ENCODE data around the gene NACA2. TPM values are rescaled to one million over a fixed set of nuclear protein-coding genes. Genes with fewer than 3 reads are reported as not detected.

The NACA2 gene
- total and polyA plus RNA-seq, 2 of the 4 experiments (the other 2 are of a cell fraction) = not detected

GRCh38 chr17:61540874-61541273 lies 50.1 kb downstream of the NACA2 start:
- Histone ChIP-seq H3K14ac (replicated peaks; ENCODE audit: low read depth, low read length) (no peak overlapping the region), H4K20me1 (ENCODE audit: insufficient read depth, low read length) (no peaks in the 10 kb centered on the region), H3K79me1 (ENCODE audit: low read depth in 1 of 2, low read length in 2 of 2) (no peaks in the 10 kb centered on the region), H3K56ac (ENCODE audit: extremely low read depth, insufficient read depth, low read length) (no peak overlapping the region), H3K4me3 (ENCODE audit: insufficient read depth, low read depth, low read length) (no peak overlapping the region), H3K4me1 (ENCODE audit: control insufficient read depth, insufficient read depth, low read length) (no peaks in the 10 kb centered on the region), H2BK5ac (ENCODE audit: low read depth, low read length, poor library complexity, severe bottlenecking) (no peak overlapping the region), H3K9ac (ENCODE audit: low read depth, low read length) (no peak overlapping the region), H4K5ac (ENCODE audit: low read depth, low read length) (no peak overlapping the region), H2BK20ac (ENCODE audit: low read depth, low read length) (no peak overlapping the region), H2BK15ac (ENCODE audit: low read depth, low read length) (no peak overlapping the region), H4K91ac (ENCODE audit: insufficient read depth, low read depth, low read length) (no peak overlapping the region), H3K9me3 (ENCODE audit: control insufficient read depth, insufficient read depth, low read length) (peaks cover 9% of the 10 kb centered on the region; the same call in 1 of the 2 replicates), H3K27ac (ENCODE audit: insufficient read depth, low read length) (no peak overlapping the region), H2AK9ac (replicated peaks; ENCODE audit: low read depth, low read length, poor library complexity) (no peak overlapping the region), H3K18ac (ENCODE audit: low read depth, low read length) (no peak overlapping the region), H2BK120ac (ENCODE audit: low read depth, low read length) (no peak overlapping the region), H3K4me2 (ENCODE audit: low read depth, low read length) (no peak overlapping the region), H3K4ac (ENCODE audit: low read depth, low read length) (no peak overlapping the region), H2AK5ac (ENCODE audit: low read depth, low read length) (no peak overlapping the region), H2AFZ (replicated peaks; ENCODE audit: low read length, poor library complexity) (no peak overlapping the region), H3K36me3 (ENCODE audit: control insufficient read depth, insufficient read depth, low read length) (no peaks in the 10 kb centered on the region), H3K27me3 (ENCODE audit: control insufficient read depth, insufficient read depth, low read length) (no peaks in the 10 kb centered on the region; the same call in 1 of the 2 replicates), H3K9me1 (ENCODE audit: insufficient read depth, low read length) (no peaks in the 10 kb centered on the region), H3K23ac (ENCODE audit: low read depth, low read length) (no peak overlapping the region), H4K8ac (ENCODE audit: low read depth in 2 of 2, low read length in 2 of 2) (no peak overlapping the region)
- dilution Hi-C loops (cut with HindIII; ENCODE audit: low sequenced_read_pairs, unreplicated experiment) = no loop called here
- no peak for TF ChIP-seq FOS (IDR thresholded peaks at IDR 0.05; ENCODE audit: low read depth, low read length)
- no peak for TF ChIP-seq ELK1 (IDR thresholded peaks at IDR 0.05; ENCODE audit: borderline replicate concordance, low read depth, low read length)
- no peak for TF ChIP-seq MAZ (IDR thresholded peaks at IDR 0.05; ENCODE audit: borderline replicate concordance, low read depth, low read length)
- peak; percentile 78 for TF ChIP-seq MAFK (IDR thresholded peaks at IDR 0.05; ENCODE audit: low read depth, low read length)
- TF ChIP-seq CEBPB (IDR thresholded peaks at IDR 0.05; ENCODE audit: low read depth, low read length) = no peak
- no TSS peak for BruUV-seq (replicated peaks)
- POLR2A ChIA-PET (ENCODE audit: unreplicated experiment) = no interaction called here
- intact Hi-C loops (cut with micrococcal nuclease) = no loop called here
- in situ Hi-C loops (cut with MboI; ENCODE audit: low sequenced_read_pairs) = no loop called here
- ATAC-seq (ENCODE audit: low read depth) = no peak
- DNase-seq = no peak
- no CpG with 5 or more reads among the region's 1 CpG for WGBS, 2 experiments (ENCODE audit: extremely low coverage in 2 of 2, insufficient read length in 1 of 2)
- CTCF ChIA-PET = no interaction called here

Other genes with a start within 250 kb of the NACA2 start
- 20.1 and 23.6 TPM in 2 replicates for gene TBX2, start 191.4 kb downstream of the NACA2 start, total RNA-seq (2012; rRNA removed)
- gene TBX2, start 191.4 kb downstream of the NACA2 start, polyA plus RNA-seq (2012; rRNA removed) = 64.1 and 69.2 TPM in 2 replicates
- 0.28 TPM in 1 of 2 replicates, not detected in the other for gene TBX4, start 138.8 kb downstream of the NACA2 start, total RNA-seq (2012; rRNA removed)
- gene TBX4, start 138.8 kb downstream of the NACA2 start, polyA plus RNA-seq (2012; rRNA removed) = 0.05 TPM in 1 of 2 replicates, not detected in the other

All from IMR-90 (cell line).